Measurements from ENCODE around the gene ITGB6.

DNA sequence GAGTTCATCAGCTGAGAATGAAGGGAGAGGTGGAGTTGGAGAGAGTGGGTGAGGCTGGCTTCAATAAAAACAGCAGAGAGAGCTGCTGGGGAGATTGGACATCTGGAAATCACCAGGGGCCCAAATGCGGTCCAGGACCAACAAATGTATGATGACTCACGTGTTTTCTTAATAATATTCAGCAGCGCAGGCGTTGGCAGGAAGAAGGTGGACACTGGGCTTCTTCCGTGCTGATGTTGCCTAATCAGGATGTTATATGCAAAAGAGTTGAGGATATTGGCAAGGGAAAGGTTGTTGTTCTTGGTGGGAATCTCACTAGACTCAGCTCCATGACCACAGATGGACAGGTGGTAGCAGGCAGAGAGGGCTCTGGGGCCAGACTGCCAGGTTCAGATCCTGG, 124.9 kb downstream of the ITGB6 start:
- TF ChIP-seq, protein P1, sequence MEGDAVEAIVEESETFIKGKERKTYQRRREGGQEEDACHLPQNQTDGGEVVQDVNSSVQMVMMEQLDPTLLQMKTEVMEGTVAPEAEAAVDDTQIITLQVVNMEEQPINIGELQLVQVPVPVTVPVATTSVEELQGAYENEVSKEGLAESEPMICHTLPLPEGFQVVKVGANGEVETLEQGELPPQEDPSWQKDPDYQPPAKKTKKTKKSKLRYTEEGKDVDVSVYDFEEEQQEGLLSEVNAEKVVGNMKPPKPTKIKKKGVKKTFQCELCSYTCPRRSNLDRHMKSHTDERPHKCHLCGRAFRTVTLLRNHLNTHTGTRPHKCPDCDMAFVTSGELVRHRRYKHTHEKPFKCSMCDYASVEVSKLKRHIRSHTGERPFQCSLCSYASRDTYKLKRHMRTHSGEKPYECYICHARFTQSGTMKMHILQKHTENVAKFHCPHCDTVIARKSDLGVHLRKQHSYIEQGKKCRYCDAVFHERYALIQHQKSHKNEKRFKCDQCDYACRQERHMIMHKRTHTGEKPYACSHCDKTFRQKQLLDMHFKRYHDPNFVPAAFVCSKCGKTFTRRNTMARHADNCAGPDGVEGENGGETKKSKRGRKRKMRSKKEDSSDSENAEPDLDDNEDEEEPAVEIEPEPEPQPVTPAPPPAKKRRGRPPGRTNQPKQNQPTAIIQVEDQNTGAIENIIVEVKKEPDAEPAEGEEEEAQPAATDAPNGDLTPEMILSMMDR (IDR thresholded peaks at IDR 0.05) = no peak
- peak in 2 of 3 donors; percentile 42 to 46 for TF ChIP-seq POLR2AphosphoS5 (IDR thresholded peaks at IDR 0.05)
- no peak for TF ChIP-seq POLR2A (IDR thresholded peaks at IDR 0.05)
- TF ChIP-seq EP300 (IDR thresholded peaks at IDR 0.05) = no peak
